Peyer's patch (tissue), 4 donors: Measurements from ENCODE around the gene WDTC1.

Source experiments
- POLR2A ChIP-seq, 2 donors: fragments of 450-650 bp; IDR thresholded peaks; one replicate each; pipeline ENCODE4 v1.5.1; 2017; ENCODE audit warnings: antibody characterized with exemption in 2 of 2, mild to moderate bottlenecking in 2 of 2, moderate library complexity in 2 of 2
- TF ChIP-seq, protein P1 (sequence below), 6 experiments: fragments of 450-650 bp in 4 of 6; fragments of 200-600 bp in 2 of 6; sonication (generic) in 1 of 6; IDR thresholded peaks; one replicate each; pipeline ENCODE4 v1.5.1; 2017 to 2019; ENCODE audit warnings: antibody characterized with exemption in 6 of 6, mild to moderate bottlenecking in 3 of 6, moderate library complexity in 1 of 6

DNA sequence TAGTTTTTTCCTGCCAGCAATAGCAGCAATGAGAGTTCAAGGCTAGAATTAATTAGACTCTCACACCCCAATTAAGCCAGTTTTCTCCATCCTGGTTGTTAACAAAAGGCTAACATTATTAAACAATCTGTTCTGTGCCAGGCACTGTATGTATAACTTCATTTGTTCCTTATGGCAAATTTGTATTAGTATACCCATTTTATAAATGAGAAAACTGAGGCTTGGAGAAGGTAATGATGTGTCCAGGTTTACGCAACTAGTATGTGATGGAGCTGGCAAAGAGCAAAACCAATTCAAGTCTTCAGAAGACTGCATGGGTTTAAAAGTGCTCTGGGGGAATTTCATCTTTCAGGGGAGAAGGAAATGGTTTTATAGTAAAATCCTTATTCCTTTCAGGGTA is 41.2 kb upstream of the WDTC1 start:
- no peak for TF ChIP-seq POLR2A (IDR thresholded peaks at IDR 0.05)
- TF ChIP-seq, protein P1, sequence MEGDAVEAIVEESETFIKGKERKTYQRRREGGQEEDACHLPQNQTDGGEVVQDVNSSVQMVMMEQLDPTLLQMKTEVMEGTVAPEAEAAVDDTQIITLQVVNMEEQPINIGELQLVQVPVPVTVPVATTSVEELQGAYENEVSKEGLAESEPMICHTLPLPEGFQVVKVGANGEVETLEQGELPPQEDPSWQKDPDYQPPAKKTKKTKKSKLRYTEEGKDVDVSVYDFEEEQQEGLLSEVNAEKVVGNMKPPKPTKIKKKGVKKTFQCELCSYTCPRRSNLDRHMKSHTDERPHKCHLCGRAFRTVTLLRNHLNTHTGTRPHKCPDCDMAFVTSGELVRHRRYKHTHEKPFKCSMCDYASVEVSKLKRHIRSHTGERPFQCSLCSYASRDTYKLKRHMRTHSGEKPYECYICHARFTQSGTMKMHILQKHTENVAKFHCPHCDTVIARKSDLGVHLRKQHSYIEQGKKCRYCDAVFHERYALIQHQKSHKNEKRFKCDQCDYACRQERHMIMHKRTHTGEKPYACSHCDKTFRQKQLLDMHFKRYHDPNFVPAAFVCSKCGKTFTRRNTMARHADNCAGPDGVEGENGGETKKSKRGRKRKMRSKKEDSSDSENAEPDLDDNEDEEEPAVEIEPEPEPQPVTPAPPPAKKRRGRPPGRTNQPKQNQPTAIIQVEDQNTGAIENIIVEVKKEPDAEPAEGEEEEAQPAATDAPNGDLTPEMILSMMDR (IDR thresholded peaks at IDR 0.05): no peak
